Activated B cell treated with CpG ODN at 0.5 μM for 24 hours (primary cell): Measurements from ENCODE around the gene TROAP. TPM values are rescaled to one million over a fixed set of nuclear protein-coding genes. Genes with fewer than 3 reads are reported as not detected.

Experiments
- ATAC-seq: fragments of 200-7000 bp; cut with Tn5 transposase; one replicate; pipeline ENCODE4 v1.10.0; 2021; ENCODE audit warnings: low read depth, mild to moderate bottlenecking, moderate library complexity
- CTCF ChIA-PET: fragments of 350-600 bp; sonication (Branson Sonifier 250); formaldehyde crosslinking; loops from one replicate; lab custom pipeline; 2021; ENCODE audit warnings: antibody characterized with exemption; lab: Charles Lee
- POLR2A ChIA-PET: fragments of 350-600 bp; sonication (Branson Sonifier 250); formaldehyde crosslinking; loops from one replicate; lab custom pipeline; 2021; ENCODE audit warnings: antibody characterized with exemption; lab: Charles Lee
- DNase-seq: peaks from one replicate; pipeline ENCODE4 v3.0.0; 2022
- H3K27ac Mint-ChIP-seq: one replicate; pipeline ENCODE4 v1.8.0; 2020; ENCODE audit warnings: mixed read lengths
- H3K27me3 Mint-ChIP-seq: one replicate; pipeline ENCODE4 v1.8.0; 2021; ENCODE audit warnings: mixed read lengths
- H3K36me3 Mint-ChIP-seq: one replicate; pipeline ENCODE4 v1.8.0; 2021; ENCODE audit warnings: low read depth, mixed read lengths
- H3K4me1 Mint-ChIP-seq: one replicate; pipeline ENCODE4 v1.8.0; 2021; ENCODE audit warnings: mixed read lengths
- H3K4me3 Mint-ChIP-seq: one replicate; pipeline ENCODE4 v1.8.0; 2020; ENCODE audit warnings: mild to moderate bottlenecking, mixed read lengths
- H3K9me3 Mint-ChIP-seq: one replicate; pipeline ENCODE4 v1.8.0; 2020; ENCODE audit warnings: mixed read lengths
- CTCF ChIP-seq: fragments of 200-600 bp; IDR thresholded peaks from one replicate; pipeline ENCODE4 v1.8.0; 2022; ENCODE audit warnings: antibody characterized with exemption, mild to moderate bottlenecking
- intact Hi-C: fragments of 100-400 bp; cut with micrococcal nuclease; formaldehyde crosslinking; loops from one replicate; pipeline ENCODE4 v1.15.1; 2024
- total RNA-seq: library from RNA; stranded (reverse); gene quantifications from 2 replicates; pipeline ENCODE4 v1.2.3, GENCODE V29; 2022

The TROAP gene
- total RNA-seq, 1 donor from 2014 or later = 3.1 TPM

- ATAC-seq (no peak), DNase-seq (no peak)
- Mint-ChIP-seq H3K36me3 (no peaks in the 10 kb centered on the region), H3K4me1 (no peaks in the 10 kb centered on the region), H3K4me3 (no peak overlapping the region), H3K27ac (no peak overlapping the region), H3K9me3 (no peaks in the 10 kb centered on the region), H3K27me3 (peaks cover 31% of the 10 kb centered on the region)
- intact Hi-C loops = no loop called here
- POLR2A ChIA-PET = interaction anchor here (0.7 kb wide), 1 partner anchor 18 kb away, joined by 4 read pairs; no protein-coding TSS in a partner anchor
- no peak for TF ChIP-seq CTCF
- CTCF ChIA-PET = interaction anchor here (0.6 to 2.3 kb wide), 3 partner anchors 58 to 74 kb away, joined by 3 to 12 read pairs (median 4); no protein-coding TSS in a partner anchor
Measured at GRCh38 chr12:49284672-49285071, 38.4 kb upstream of the TROAP start.

GRCh38 chr12:49287876-49288275 lies 35.2 kb upstream of the TROAP start:
- DNase-seq (no peak), ATAC-seq (no peak)
- H3K9me3 Mint-ChIP-seq = no peaks in the 10 kb centered on the region
- H3K4me1 Mint-ChIP-seq = no peaks in the 10 kb centered on the region
- H3K27ac Mint-ChIP-seq = no peak overlapping the region
- peaks cover 32% of the 10 kb centered on the region for H3K27me3 Mint-ChIP-seq
- H3K4me3 Mint-ChIP-seq = no peak overlapping the region
- H3K36me3 Mint-ChIP-seq = no peaks in the 10 kb centered on the region
- intact Hi-C loops = loop anchor here (1.0 to 2.0 kb wide), 7 partner anchors 8 to 293 kb away; partner anchors contain the start of gene C1QL4
- ChIA-PET POLR2A (no interaction called here), CTCF (interaction anchor here (1.0 to 4.2 kb wide), 12 partner anchors 11 to 453 kb away, joined by 3 to 56 read pairs (median 7); partner anchors contain the start of genes C1QL4, DNAJC22 and TMBIM6)
- no peak for TF ChIP-seq CTCF

GRCh38 chr12:49288412-49288853 lies 34.6 kb upstream of the TROAP start:
- Mint-ChIP-seq H3K27me3 (peaks cover 32% of the 10 kb centered on the region), H3K4me3 (no peak overlapping the region), H3K36me3 (no peaks in the 10 kb centered on the region), H3K9me3 (no peaks in the 10 kb centered on the region), H3K27ac (no peak overlapping the region), H3K4me1 (no peaks in the 10 kb centered on the region)
- CTCF ChIA-PET = interaction anchor here (0.6 to 4.2 kb wide), 21 partner anchors 9 to 453 kb away, joined by 3 to 56 read pairs (median 5); partner anchors contain the start of genes C1QL4, DNAJC22 and TMBIM6
- intact Hi-C loops = loop anchor here (1.0 to 2.0 kb wide), 7 partner anchors 8 to 292 kb away; partner anchors contain the start of gene C1QL4
- peak; percentile 27 for TF ChIP-seq CTCF
- DNase-seq (peak; percentile 41), ATAC-seq (peak; percentile 72)
- POLR2A ChIA-PET = interaction anchor here (0.7 to 1.3 kb wide), 3 partner anchors 23 to 59 kb away, joined by 3 to 6 read pairs (median 3); partner anchors contain the start of gene TUBA1C

- ChIA-PET POLR2A (interaction anchor here (0.7 to 1.3 kb wide), 3 partner anchors 24 to 59 kb away, joined by 3 to 6 read pairs (median 3); partner anchors contain the start of gene TUBA1C), CTCF (interaction anchor here (0.6 to 4.2 kb wide), 23 partner anchors 8 to 452 kb away, joined by 3 to 56 read pairs (median 5); partner anchors contain the start of genes C1QL4, DNAJC22 and TMBIM6)
- Mint-ChIP-seq H3K4me1 (no peaks in the 10 kb centered on the region), H3K27ac (no peak overlapping the region), H3K27me3 (peaks cover 35% of the 10 kb centered on the region), H3K9me3 (no peaks in the 10 kb centered on the region), H3K36me3 (no peaks in the 10 kb centered on the region), H3K4me3 (no peak overlapping the region)
- no peak for DNase-seq
- ATAC-seq = no peak
- TF ChIP-seq CTCF = no peak
- intact Hi-C loops = loop anchor here (1.0 to 2.0 kb wide), 7 partner anchors 7 to 292 kb away; partner anchors contain the start of gene C1QL4
Measured at GRCh38 chr12:49288922-49289555, 34.0 kb upstream of the TROAP start.

- no peak for ATAC-seq
- no peaks in the 10 kb centered on the region for H3K9me3 Mint-ChIP-seq
- POLR2A ChIA-PET = interaction anchor here (1.0 kb wide), 1 partner anchor 30 kb away, joined by 3 read pairs; no protein-coding TSS in a partner anchor
- H3K27ac Mint-ChIP-seq = no peak overlapping the region
- no peaks in the 10 kb centered on the region for H3K36me3 Mint-ChIP-seq
- intact Hi-C loops = no loop called here
- H3K4me1 Mint-ChIP-seq = peaks cover 19% of the 10 kb centered on the region
- CTCF ChIA-PET = interaction anchor here (0.7 to 2.7 kb wide), 6 partner anchors 12 to 221 kb away, joined by 3 to 12 read pairs (median 4); partner anchors contain the start of gene C1QL4
- no peak overlapping the region for H3K4me3 Mint-ChIP-seq
- H3K27me3 Mint-ChIP-seq = peaks cover 34% of the 10 kb centered on the region
- DNase-seq = no peak
- TF ChIP-seq CTCF = no peak
Measured at GRCh38 chr12:49292729-49293055, 30.4 kb upstream of the TROAP start.
